Measurements from ENCODE around the gene CEP68. TPM values are rescaled to one million over a fixed set of nuclear protein-coding genes. Genes with fewer than 3 reads are reported as not detected.

CEP68 gene
- total RNA-seq: 10 to 100 TPM in 4 of 6 donors, 1 to 10 TPM in 2; 4.4 to 13.2 (median 10.7) TPM
- polyA plus RNA-seq: 1 to 10 TPM; 4.8 to 7.0 TPM

GRCh38 chr2:65056215-65057053 is at the start of gene CEP68:
CEP68 (plus strand) TSS chr2:65056416; CDS start chr2:65069445, 13,029 bp downstream.
- no peaks in the 10 kb centered on the region for H3K36me3 ChIP-seq
- TF ChIP-seq CTCF (IDR thresholded peaks at IDR 0.05): no peak
- FAIRE-seq (peak; percentile 89), ATAC-seq (peak; percentile 89 to 96 (median 94)), DNase-seq (peak; percentile 97 to 98 (median 97))
- H3K27me3 ChIP-seq: no peaks in the 10 kb centered on the region
- peak within 1 kb of the TSS; percentile 60 to 93 (median 80) for H3K27ac ChIP-seq
- H3K4me1 ChIP-seq: peaks cover 33 to 42% (median 34%) of the 10 kb centered on the region in 3 donors
- H3K9me3 ChIP-seq: no peaks in the 10 kb centered on the region
- intact Hi-C loops (cut with DNase I): no loop called here
- peak within 1 kb of the TSS; percentile 62 to 95 (median 92) for H3K4me3 ChIP-seq
- WGBS, 2 donors: 0 to 1% methylated on average over 64 to 99 of the region's 99 CpGs

- TF ChIP-seq CTCF (IDR thresholded peaks at IDR 0.05): no peak
- Histone ChIP-seq H3K4me3 (no peak overlapping the region), H3K4me1 (no peaks in the 10 kb centered on the region)
These were observed 42.4 kb upstream of the CEP68 start for GRCh38 chr2:65013776-65014175.

GRCh38 chr2:65015731-65016130 is 40.5 kb upstream of the CEP68 start:
- FAIRE-seq (no peak), ATAC-seq (no peak), DNase-seq (no peak)
- H3K4me3 ChIP-seq: no peak overlapping the region
- TF ChIP-seq CTCF (IDR thresholded peaks at IDR 0.05): no peak
- 78 to 83% methylated on average over 5 of the region's 5 CpGs for WGBS, 2 donors
- H3K9me3 ChIP-seq: no peaks in the 10 kb centered on the region
- intact Hi-C loops (cut with DNase I): no loop called here
- H3K4me1 ChIP-seq: no peaks in the 10 kb centered on the region
- no peak overlapping the region for H3K27ac ChIP-seq
- peaks cover 0 to 42% (median 7%) of the 10 kb centered on the region in 3 donors for H3K36me3 ChIP-seq
- H3K27me3 ChIP-seq: no peaks in the 10 kb centered on the region

More at GRCh38 chr2:65013776-65014175, 42.4 kb upstream of the CEP68 start:
- Histone ChIP-seq H3K27ac (no peak overlapping the region), H3K27me3 (no peaks in the 10 kb centered on the region), H3K36me3 (peaks cover 0 to 42% (median 4%) of the 10 kb centered on the region in 3 donors), H3K9me3 (no peaks in the 10 kb centered on the region)
- ATAC-seq (no peak), DNase-seq (no peak), FAIRE-seq (no peak)
- intact Hi-C loops (cut with DNase I): no loop called here
- WGBS, 2 donors: 67 to 75% methylated on average over 1 of the region's 1 CpG

GRCh38 chr2:65016789-65017188 is 39.4 kb upstream of the CEP68 start:
- no peaks in the 10 kb centered on the region for H3K4me1 ChIP-seq
- H3K36me3 ChIP-seq: peaks cover 0 to 41% (median 7%) of the 10 kb centered on the region in 3 donors
- ATAC-seq (no peak), FAIRE-seq (no peak), DNase-seq (no peak)
- H3K4me3 ChIP-seq: no peak overlapping the region
- no peak overlapping the region for H3K27ac ChIP-seq
- TF ChIP-seq CTCF (IDR thresholded peaks at IDR 0.05): no peak
- H3K27me3 ChIP-seq: no peaks in the 10 kb centered on the region
- 88 to 92% methylated on average over 6 of the region's 6 CpGs for WGBS, 2 donors
- no peaks in the 10 kb centered on the region for H3K9me3 ChIP-seq
- intact Hi-C loops (cut with DNase I): no loop called here

- WGBS, 2 donors: 79 to 80% methylated on average over 4 of the region's 4 CpGs
- Histone ChIP-seq H3K27ac (no peak overlapping the region), H3K27me3 (no peaks in the 10 kb centered on the region), H3K36me3 (peaks cover 0 to 41% (median 7%) of the 10 kb centered on the region in 3 donors), H3K9me3 (no peaks in the 10 kb centered on the region), H3K4me3 (no peak overlapping the region), H3K4me1 (no peaks in the 10 kb centered on the region)
- TF ChIP-seq CTCF (IDR thresholded peaks at IDR 0.05): no peak
- intact Hi-C loops (cut with DNase I): no loop called here
- DNase-seq (no peak), FAIRE-seq (no peak), ATAC-seq (peak in 3 of 4 donors; percentile 53 to 76 (median 59))
These were observed 38.9 kb upstream of the CEP68 start for GRCh38 chr2:65017335-65017734.
